ENCODE data around the gene FRMD8.
A peak's percentile ranks its signal among the peaks of the same experiment; 100 is the strongest.

FRMD8 gene

GRCh38 chr11:65386307-65387140, at the start of gene FRMD8:
FRMD8 (plus strand) TSS chr11:65386637; CDS start chr11:65387037, 400 bp downstream.
- Histone ChIP-seq H3K9me2 (ENCODE audit: low read depth, low read length) (no peaks in the 10 kb centered on the region), H3K4me3 (ENCODE audit: low read depth, low read length, poor library complexity, severe bottlenecking) (peak within 1 kb of the TSS; percentile 80), H3K27me3 (ENCODE audit: insufficient read depth, low read length) (no peaks in the 10 kb centered on the region), H3K9ac (ENCODE audit: low read length) (peak within 1 kb of the TSS; percentile 93), H3F3A (ENCODE audit: insufficient read depth, low read length) (no peaks in the 10 kb centered on the region), H3K4me2 (ENCODE audit: low read length) (peak within 1 kb of the TSS; percentile 91), H2AFZ (ENCODE audit: low read length) (no peak within 1 kb of the TSS), H3K79me2 (ENCODE audit: insufficient read depth, low read length) (no peaks in the 10 kb centered on the region), H3K4me1 (ENCODE audit: insufficient read depth, low read length, severe bottlenecking) (peaks cover 76% of the 10 kb centered on the region), H3K9me3 (ENCODE audit: low read length) (no peaks in the 10 kb centered on the region), H3K27ac (ENCODE audit: low read depth, low read length, poor library complexity, severe bottlenecking) (peak within 1 kb of the TSS; percentile 69), H3K36me3 (ENCODE audit: insufficient read depth, low read length) (peaks cover 17% of the 10 kb centered on the region; the same call in 1 of the 2 replicates), H4K20me1 (ENCODE audit: insufficient read depth, low read length) (no peaks in the 10 kb centered on the region)
- no peak for TF ChIP-seq EZH2 (IDR thresholded peaks at IDR 0.05; ENCODE audit: borderline replicate concordance, low read length)
- TF ChIP-seq CTCF (IDR thresholded peaks at IDR 0.05; ENCODE audit: low read length), result no peak

- TF ChIP-seq EZH2 (IDR thresholded peaks at IDR 0.05; ENCODE audit: borderline replicate concordance, low read length), result no peak
- TF ChIP-seq CTCF (IDR thresholded peaks at IDR 0.05; ENCODE audit: low read length), result no peak
- H3K4me2 ChIP-seq (ENCODE audit: low read length), result peak overlapping the region; percentile 32; the same call in 1 of the 2 replicates
Observed at GRCh38 chr11:65338676-65339075, 47.8 kb upstream of the FRMD8 start.

GRCh38 chr11:65340226-65340625, 46.2 kb upstream of the FRMD8 start:
- Histone ChIP-seq H3K9me2 (ENCODE audit: low read depth, low read length) (no peaks in the 10 kb centered on the region), H2AFZ (ENCODE audit: low read length) (no peak overlapping the region), H3K9ac (ENCODE audit: low read length) (no peak overlapping the region), H3K79me2 (ENCODE audit: insufficient read depth, low read length) (peaks cover 28% of the 10 kb centered on the region), H3K9me3 (ENCODE audit: low read length) (no peaks in the 10 kb centered on the region), H3K4me1 (ENCODE audit: insufficient read depth, low read length, severe bottlenecking) (peaks cover 10% of the 10 kb centered on the region), H3F3A (ENCODE audit: insufficient read depth, low read length) (no peaks in the 10 kb centered on the region), H3K27ac (ENCODE audit: low read depth, low read length, poor library complexity, severe bottlenecking) (no peak overlapping the region), H3K4me2 (ENCODE audit: low read length) (no peak overlapping the region), H3K27me3 (ENCODE audit: insufficient read depth, low read length) (no peaks in the 10 kb centered on the region), H3K4me3 (ENCODE audit: low read depth, low read length, poor library complexity, severe bottlenecking) (no peak overlapping the region), H4K20me1 (ENCODE audit: insufficient read depth, low read length) (peaks cover 3% of the 10 kb centered on the region; the same call in 1 of the 2 replicates), H3K36me3 (ENCODE audit: insufficient read depth, low read length) (peaks cover 67% of the 10 kb centered on the region)
- no peak for TF ChIP-seq EZH2 (IDR thresholded peaks at IDR 0.05; ENCODE audit: borderline replicate concordance, low read length)
- no peak for TF ChIP-seq CTCF (IDR thresholded peaks at IDR 0.05; ENCODE audit: low read length)

More at GRCh38 chr11:65338676-65339075, 47.8 kb upstream of the FRMD8 start:
- H3K9ac ChIP-seq (ENCODE audit: low read length), result peak overlapping the region; percentile 23; the same call in 1 of the 2 replicates
- H3K36me3 ChIP-seq (ENCODE audit: insufficient read depth, low read length), result peaks cover 52% of the 10 kb centered on the region
- H3K27me3 ChIP-seq (ENCODE audit: insufficient read depth, low read length), result no peaks in the 10 kb centered on the region
- H3K9me3 ChIP-seq (ENCODE audit: low read length), result no peaks in the 10 kb centered on the region
- H3K4me1 ChIP-seq (ENCODE audit: insufficient read depth, low read length, severe bottlenecking), result peaks cover 20% of the 10 kb centered on the region
- H3F3A ChIP-seq (ENCODE audit: insufficient read depth, low read length), result no peaks in the 10 kb centered on the region
- no peaks in the 10 kb centered on the region for H3K9me2 ChIP-seq (ENCODE audit: low read depth, low read length)
- no peak overlapping the region for H3K27ac ChIP-seq (ENCODE audit: low read depth, low read length, poor library complexity, severe bottlenecking)
- peaks cover 3% of the 10 kb centered on the region; the same call in 1 of the 2 replicates for H4K20me1 ChIP-seq (ENCODE audit: insufficient read depth, low read length)
- peaks cover 41% of the 10 kb centered on the region for H3K79me2 ChIP-seq (ENCODE audit: insufficient read depth, low read length)
- no peak overlapping the region for H3K4me3 ChIP-seq (ENCODE audit: low read depth, low read length, poor library complexity, severe bottlenecking)
- no peak overlapping the region for H2AFZ ChIP-seq (ENCODE audit: low read length)

Measured in OCI-LY1 (cell line).